GM12874 (cell line): ENCODE results near the gene CTRB2.

ENCODE experiments used
- TF ChIP-seq, protein P1 (sequence below): IDR thresholded peaks from 2 replicates; pipeline ENCODE4 v1.5.1; 2011; ENCODE audit warnings: low read depth, mild to moderate bottlenecking, control low read depth, low read length, moderate library complexity; ENCODE audit not compliant: insufficient read depth

CTRB2 gene

DNA sequence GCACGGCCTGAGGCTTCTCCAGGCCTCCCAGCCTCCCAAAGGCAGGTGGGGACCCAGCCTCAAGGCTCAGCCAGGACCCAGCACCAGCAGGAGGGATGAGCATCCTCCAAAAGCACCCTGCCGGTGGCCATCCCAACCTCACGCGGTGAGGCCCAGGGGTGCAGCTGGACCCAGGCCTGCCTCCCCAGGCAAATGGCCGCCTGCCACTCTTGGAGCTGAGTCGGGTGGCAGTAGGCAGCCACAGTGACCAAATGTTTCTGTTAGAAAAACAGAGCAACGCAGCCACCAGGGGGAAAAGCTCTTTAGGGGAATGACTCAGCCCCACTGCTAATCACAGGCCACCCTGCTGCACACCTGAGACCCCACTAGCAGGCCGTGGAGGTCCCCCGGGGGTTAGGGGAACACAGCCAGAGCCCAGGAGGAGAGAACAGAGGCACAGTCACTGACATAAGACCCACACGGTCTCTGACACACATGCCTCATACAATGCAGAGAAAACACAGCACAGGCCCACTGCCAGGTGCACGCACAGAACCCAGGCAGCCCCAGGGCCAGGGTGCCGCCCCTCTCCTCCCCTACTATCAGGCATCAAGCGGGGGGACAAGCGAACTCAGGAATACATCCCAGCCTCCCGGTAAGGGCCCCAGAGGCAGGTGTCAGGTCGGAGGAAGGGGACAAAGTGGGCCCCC lies 32.0 kb upstream of the CTRB2 start:
- TF ChIP-seq, protein P1, sequence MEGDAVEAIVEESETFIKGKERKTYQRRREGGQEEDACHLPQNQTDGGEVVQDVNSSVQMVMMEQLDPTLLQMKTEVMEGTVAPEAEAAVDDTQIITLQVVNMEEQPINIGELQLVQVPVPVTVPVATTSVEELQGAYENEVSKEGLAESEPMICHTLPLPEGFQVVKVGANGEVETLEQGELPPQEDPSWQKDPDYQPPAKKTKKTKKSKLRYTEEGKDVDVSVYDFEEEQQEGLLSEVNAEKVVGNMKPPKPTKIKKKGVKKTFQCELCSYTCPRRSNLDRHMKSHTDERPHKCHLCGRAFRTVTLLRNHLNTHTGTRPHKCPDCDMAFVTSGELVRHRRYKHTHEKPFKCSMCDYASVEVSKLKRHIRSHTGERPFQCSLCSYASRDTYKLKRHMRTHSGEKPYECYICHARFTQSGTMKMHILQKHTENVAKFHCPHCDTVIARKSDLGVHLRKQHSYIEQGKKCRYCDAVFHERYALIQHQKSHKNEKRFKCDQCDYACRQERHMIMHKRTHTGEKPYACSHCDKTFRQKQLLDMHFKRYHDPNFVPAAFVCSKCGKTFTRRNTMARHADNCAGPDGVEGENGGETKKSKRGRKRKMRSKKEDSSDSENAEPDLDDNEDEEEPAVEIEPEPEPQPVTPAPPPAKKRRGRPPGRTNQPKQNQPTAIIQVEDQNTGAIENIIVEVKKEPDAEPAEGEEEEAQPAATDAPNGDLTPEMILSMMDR, result no peak

DNA sequence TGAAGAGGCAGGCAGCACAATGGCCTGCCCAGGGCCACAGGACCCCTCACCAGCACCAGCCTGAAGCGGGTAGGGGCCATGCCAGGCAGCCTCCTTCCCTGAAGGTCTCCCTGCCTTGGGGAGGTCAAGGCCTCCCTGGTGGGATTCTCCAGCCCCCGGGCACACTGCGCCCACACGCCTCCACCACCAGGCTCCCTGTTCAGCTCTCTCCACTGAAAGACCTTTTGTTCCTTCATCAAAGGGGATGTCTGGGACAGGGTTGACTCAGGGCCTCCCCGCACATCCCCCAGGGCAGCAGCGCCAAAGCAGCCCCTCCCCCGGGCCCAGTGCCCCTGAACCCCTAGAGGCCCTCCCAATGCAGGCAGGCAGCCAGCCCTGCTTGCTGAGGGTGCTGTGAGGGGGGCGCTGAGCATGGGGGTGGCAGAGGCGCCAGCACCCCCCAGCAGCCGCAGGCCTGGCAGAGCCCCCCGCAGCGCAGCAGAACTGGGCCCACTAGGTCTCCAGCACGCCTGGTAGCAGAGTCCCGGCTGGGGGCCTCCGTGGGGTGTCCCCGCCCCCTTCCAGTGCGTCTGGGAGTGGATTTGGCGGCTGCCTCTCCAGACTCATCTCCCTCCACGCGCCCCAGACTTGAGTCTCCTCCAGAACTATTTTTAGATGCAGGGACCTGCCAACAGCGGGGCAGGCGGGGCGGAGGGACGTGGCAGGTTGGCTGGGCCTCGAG lies 31.3 kb upstream of the CTRB2 start:
- TF ChIP-seq, protein P1, result no peak

DNA sequence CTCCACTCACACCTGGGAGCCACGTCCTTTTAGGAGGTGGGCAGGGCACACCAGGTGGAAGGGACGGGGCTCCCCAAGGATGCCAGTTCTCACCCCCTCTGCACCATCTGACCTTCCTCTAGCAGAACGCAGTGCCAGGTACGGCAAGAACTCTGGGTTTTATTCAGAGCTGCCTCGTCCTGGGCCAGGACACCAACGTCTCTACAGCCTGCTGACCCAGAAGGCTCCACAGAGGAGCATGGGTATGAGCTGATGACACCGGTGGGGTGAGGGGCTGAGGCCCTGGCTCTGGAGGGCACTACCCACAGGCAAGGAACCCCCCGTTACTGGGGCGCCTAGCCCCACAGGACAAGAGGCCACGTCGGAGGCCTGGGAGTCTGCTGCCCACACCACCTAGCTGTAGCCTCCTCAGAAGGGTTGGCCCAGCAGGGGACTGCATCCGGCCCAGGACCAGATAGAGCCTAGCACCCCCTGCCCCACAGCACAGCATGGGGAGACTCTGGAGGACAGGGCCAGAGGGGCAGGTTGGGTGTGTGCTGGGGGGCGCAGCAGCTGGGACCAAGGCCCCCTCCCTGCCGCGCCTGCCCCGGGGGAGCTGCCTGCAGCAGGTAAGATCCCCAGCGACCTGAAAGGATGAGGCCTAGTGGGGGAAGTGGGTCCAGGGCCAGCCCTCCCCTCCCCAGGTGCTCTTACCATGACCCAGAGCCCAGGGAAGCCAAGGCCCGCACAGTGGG lies 30.6 kb upstream of the CTRB2 start:
- TF ChIP-seq, protein P1, result no peak

DNA sequence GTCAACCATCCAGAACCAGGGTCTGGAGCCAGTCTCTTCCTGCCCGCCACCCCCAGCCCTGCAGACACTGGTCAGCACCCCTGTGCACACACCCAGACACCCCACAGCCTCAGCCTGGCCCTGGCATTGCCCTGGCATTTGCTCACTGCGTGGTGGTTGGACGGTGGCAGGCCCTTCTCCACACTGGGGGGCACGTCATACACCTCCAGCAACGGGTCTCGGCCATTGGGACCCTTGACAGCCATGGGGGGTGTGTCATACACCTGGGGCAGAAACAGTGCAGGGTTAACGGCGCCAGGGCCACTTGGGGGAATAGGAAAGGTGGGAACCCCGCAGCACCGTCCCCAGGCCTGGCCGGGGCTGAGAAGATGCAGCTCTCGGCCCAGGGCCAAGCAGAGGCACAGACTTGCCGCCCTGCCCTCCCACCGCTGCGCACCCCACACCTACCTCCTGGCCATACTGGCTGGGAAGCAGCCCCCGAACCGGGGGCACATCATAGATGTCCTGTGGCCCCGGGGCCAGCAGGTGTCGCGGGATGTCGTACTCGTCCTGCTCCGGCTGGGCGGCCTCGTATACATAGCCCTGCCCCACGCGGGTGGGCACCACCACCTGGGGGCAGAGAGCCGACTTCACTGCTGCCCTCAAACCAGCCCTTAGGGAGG lies 29.9 kb upstream of the CTRB2 start:
- TF ChIP-seq, protein P1, result no peak

DNA sequence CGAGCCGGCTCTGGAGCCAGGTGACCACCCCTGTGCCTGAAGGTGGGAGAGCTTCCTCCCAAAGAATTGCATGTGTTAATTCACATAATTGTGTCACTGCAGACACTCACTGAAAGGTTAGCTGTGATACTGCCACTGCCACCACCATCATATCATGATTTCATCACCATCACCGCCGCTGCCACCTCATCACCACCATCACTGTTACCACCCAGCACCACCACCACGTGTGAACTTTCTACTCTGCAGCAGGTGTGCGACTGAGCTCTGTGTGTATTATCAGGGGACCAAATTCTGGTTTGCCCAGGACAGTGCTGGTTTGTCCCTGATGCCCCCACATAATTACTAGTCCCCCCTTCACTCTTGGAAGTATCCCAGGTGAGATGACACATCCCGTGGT lies 29.3 kb upstream of the CTRB2 start:
- TF ChIP-seq, protein P1, result no peak

DNA sequence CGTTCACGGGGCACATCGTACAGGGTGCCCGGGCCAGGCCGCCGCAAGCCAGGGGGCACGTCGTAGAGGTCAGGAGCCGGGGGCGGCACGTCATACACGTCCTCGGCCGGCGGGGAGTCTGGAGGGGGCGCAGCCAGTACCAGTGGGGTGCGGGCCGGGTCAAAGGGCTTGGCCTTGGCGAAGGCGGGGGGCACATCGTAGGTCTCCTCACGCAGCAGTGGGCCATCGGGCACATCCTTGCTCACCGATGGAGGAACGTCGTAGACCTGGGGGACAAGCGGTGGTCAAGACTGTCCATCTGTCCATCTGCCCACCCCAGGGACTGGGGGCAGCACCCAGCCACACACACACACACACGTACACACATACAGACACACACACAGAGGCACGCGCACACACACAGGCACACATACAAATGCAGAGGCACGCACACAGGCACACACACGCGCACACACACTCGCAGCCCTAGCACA lies 28.8 kb upstream of the CTRB2 start:
- TF ChIP-seq, protein P1, result no peak
